RWPE1 (cell line): Measurements from ENCODE around the gene LTF.
"Not testable (repeated sequence)": the region's sequence is repeated elsewhere in the genome, so short reads cannot be mapped to it uniquely, and the experiment has no call there.

Experiments used
- CTCF ChIA-PET: fragments of 350-600 bp; sonication (Branson Sonifier 250); formaldehyde crosslinking; extraction: SDS; loops from one replicate; lab custom pipeline; 2021; lab: Yijun Ruan, JAX
- POLR2A ChIA-PET: fragments of 400-600 bp; formaldehyde crosslinking; extraction: SDS; loops from one replicate; lab custom pipeline; 2020; ENCODE audit warnings: antibody characterized with exemption; ENCODE audit not compliant: low non-redundant PET; lab: Yijun Ruan, JAX
- DNase-seq: peaks from one replicate; pipeline ENCODE4 v3.0.0; 2012; ENCODE audit warnings: low spot score
- H3K27ac ChIP-seq: fragments of 450-650 bp; 2 replicates; pipeline ENCODE4 v1.5.1; 2017
- CTCF ChIP-seq: fragments of 450-650 bp; conservative IDR thresholded peaks from 2 replicates; pipeline ENCODE4 v1.5.1; 2017; ENCODE audit warnings: low read depth, mild to moderate bottlenecking

Gene LTF

DNA sequence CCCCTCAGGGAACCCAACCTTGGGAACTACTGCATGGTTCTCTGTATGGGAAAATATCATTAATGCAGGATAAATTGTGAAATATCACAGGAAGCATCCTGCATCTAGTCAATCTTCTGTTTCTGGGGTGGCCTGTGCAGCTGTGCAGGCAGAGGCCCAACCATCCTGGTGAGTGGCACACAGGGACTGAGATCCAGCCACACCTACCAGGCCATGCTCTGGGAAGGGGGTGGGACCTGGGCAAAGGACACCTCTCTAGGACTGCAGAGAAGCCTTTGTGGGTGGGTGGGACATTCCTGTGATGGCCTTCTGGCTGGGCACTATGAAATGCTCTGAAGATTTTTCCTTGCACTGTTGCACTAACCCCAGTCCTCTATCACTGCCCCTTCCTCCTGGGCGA lies 30.9 kb downstream of the LTF start:
- ChIA-PET POLR2A (no interaction called here), CTCF (no interaction called here)
- no peak overlapping the region for H3K27ac ChIP-seq
- DNase-seq, result no peak
- no peak for TF ChIP-seq CTCF

DNA sequence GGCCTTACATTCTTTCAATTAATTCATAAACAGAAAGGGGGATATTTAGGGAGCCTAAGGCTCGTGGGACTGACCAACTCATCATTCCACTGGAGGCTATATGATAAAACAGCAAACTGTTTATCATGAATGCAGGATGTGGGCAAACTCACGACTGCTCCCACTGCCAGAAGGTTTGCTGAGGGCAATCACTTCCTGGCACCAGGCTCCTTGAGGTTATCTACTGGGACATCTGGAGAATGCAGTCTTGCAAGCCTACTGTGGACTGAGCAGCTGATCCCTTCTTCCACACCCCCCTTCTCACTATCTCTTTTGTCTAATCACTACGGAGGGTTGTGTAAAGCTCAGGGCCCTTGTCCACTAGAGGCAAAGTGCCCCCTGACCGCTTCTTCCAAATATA lies 31.6 kb downstream of the LTF start:
- CTCF ChIA-PET, H3K27ac ChIP-seq, POLR2A ChIA-PET: not testable (repeated sequence)

GRCh38 chr3:46431905-46432304 lies 32.8 kb downstream of the LTF start:
- DNase-seq, CTCF ChIA-PET, POLR2A ChIA-PET, H3K27ac ChIP-seq: not testable (repeated sequence)

More for the DNA sequence above, 31.6 kb downstream of the LTF start:
- not testable (repeated sequence) for DNase-seq

- H3K27ac ChIP-seq, POLR2A ChIA-PET, DNase-seq: not testable (repeated sequence)
- CTCF ChIA-PET, result interaction anchor here (0.6 kb wide), 1 partner anchor 44 kb away, joined by 3 read pairs; no protein-coding TSS in a partner anchor
These were observed 33.8 kb downstream of the LTF start for GRCh38 chr3:46430879-46431278.

DNA sequence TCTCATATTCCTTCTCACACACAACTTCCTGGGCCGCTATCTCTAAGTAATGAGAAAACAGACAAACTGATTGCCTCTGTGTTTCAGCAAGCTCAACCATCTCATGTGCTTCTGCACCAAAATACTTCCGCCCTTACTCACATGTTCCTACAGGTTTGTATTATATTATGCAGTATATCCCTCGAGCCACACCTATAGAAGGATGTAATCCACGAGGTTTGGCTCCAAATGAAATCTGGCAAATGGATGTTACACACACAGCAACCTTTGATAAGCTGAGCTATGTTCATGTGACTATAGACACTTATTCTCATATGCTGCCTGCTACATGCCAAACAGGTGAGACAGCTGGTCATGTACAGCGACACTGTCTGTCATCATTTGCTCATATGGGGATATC lies 35.0 kb downstream of the LTF start:
- ChIA-PET POLR2A (no interaction called here), CTCF (interaction anchor here (1.1 kb wide), 1 partner anchor 51 kb away, joined by 3 read pairs; no protein-coding TSS in a partner anchor)
- TF ChIP-seq CTCF, result no peak
- H3K27ac ChIP-seq, result no peak overlapping the region
- peak; percentile 20 for DNase-seq

DNA sequence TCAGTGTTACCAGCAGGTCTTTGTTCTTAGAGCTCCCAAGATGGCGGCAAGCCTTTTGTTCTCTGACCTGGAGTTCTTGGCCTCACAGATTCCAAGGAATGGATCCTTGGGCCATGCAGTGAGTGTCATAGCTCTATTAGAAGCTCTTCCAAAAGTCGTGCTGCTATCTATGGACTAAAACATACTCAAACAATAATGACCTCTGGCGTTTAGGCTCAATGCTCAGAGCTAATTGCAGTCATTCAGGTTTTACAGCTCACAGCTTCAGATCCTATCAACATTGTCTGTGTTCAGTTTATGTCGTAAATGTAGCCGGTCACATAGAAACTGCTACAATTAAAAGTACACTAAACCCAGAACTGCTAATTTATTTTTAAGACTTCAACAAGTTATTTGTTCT lies 35.5 kb downstream of the LTF start:
- ChIA-PET CTCF (interaction anchor here (1.1 kb wide), 1 partner anchor 51 kb away, joined by 3 read pairs; no protein-coding TSS in a partner anchor), POLR2A (no interaction called here)
- no peak for TF ChIP-seq CTCF
- DNase-seq, result no peak
- H3K27ac ChIP-seq, result no peak overlapping the region

GRCh38 chr3:46427916-46428833 lies 36.5 kb downstream of the LTF start:
- POLR2A ChIA-PET, result no interaction called here
- CTCF ChIA-PET, result no interaction called here
- TF ChIP-seq CTCF, result no peak
- DNase-seq, result no peak
- H3K27ac ChIP-seq, result no peak overlapping the region

GRCh38 chr3:46427404-46427803 lies 37.3 kb downstream of the LTF start:
- H3K27ac ChIP-seq, POLR2A ChIA-PET, CTCF ChIA-PET, DNase-seq: not testable (repeated sequence)

- DNase-seq, H3K27ac ChIP-seq, CTCF ChIA-PET, POLR2A ChIA-PET: not testable (repeated sequence)
These were observed 38.2 kb downstream of the LTF start for GRCh38 chr3:46426476-46426875.
